WTC11 (cell line): ENCODE data around the gene TMEM151B. TPM values are rescaled to one million over a fixed set of nuclear protein-coding genes. Genes with fewer than 3 reads are reported as not detected.

Experiments
- CREM ChIP-seq: sonication (generic); formaldehyde crosslinking; IDR thresholded peaks from 2 replicates; pipeline ENCODE4 v1.8.1; 2022; ENCODE audit warnings: mild to moderate bottlenecking, missing genetic modification reagents, moderate library complexity
- ETV6 ChIP-seq: sonication (generic); formaldehyde crosslinking; IDR thresholded peaks from 2 replicates; pipeline ENCODE4 v1.8.1; 2022; ENCODE audit warnings: mild to moderate bottlenecking, missing genetic modification reagents
- MXD4 ChIP-seq: fragments of 250-450 bp; sonication (Bioruptor Pico); IDR thresholded peaks from 2 replicates; pipeline ENCODE4 v1.8.0; 2021; ENCODE audit warnings: mild to moderate bottlenecking, moderate library complexity, borderline replicate concordance
- PRRX2 ChIP-seq: fragments of 250-450 bp; sonication (Bioruptor Pico); IDR thresholded peaks from 2 replicates; pipeline ENCODE4 v1.8.0; 2021; ENCODE audit warnings: mild to moderate bottlenecking
- RELA ChIP-seq: sonication (generic); formaldehyde crosslinking; IDR thresholded peaks from 2 replicates; pipeline ENCODE4 v1.8.1; 2022; ENCODE audit warnings: missing genetic modification reagents, mild to moderate bottlenecking, borderline replicate concordance
- SP1 ChIP-seq: sonication (generic); formaldehyde crosslinking; conservative IDR thresholded peaks from 2 replicates; pipeline ENCODE4 v1.8.1; 2022; ENCODE audit warnings: missing genetic modification reagents
- total RNA-seq: library from RNA; stranded (reverse); gene quantifications from 3 replicates; pipeline ENCODE4 v1.2.3, GENCODE V29; 2021
- TF ChIP-seq, protein P1 (sequence below): sonication (generic); formaldehyde crosslinking; IDR thresholded peaks from 2 replicates; pipeline ENCODE4 v1.8.1; 2023; ENCODE audit warnings: mild to moderate bottlenecking, missing genetic modification reagents, borderline replicate concordance
- TF ChIP-seq, protein P2 (sequence below): fragments of 200-600 bp; IDR thresholded peaks from 2 replicates; pipeline ENCODE4 v1.8.0; 2022; ENCODE audit warnings: antibody characterized with exemption
- TF ChIP-seq, protein P3 (sequence below): sonication (generic); formaldehyde crosslinking; IDR thresholded peaks from 2 replicates; pipeline ENCODE4 v1.8.0; 2022; ENCODE audit warnings: mild to moderate bottlenecking, missing genetic modification reagents
- TF ChIP-seq, protein P4 (sequence below): sonication (generic); formaldehyde crosslinking; IDR thresholded peaks from 2 replicates; pipeline ENCODE4 v1.8.0; 2022; ENCODE audit warnings: mild to moderate bottlenecking, missing genetic modification reagents
- TF ChIP-seq, protein P5 (sequence below): sonication (generic); formaldehyde crosslinking; IDR thresholded peaks from 2 replicates; pipeline ENCODE4 v1.8.0; 2023; ENCODE audit warnings: missing genetic modification reagents
- TF ChIP-seq, protein P6 (sequence below): fragments of 250-450 bp; sonication (Bioruptor Pico); conservative IDR thresholded peaks from 2 replicates; pipeline ENCODE4 v1.9.0; 2021; ENCODE audit warnings: mild to moderate bottlenecking
- TF ChIP-seq, protein P7 (sequence below): sonication (generic); formaldehyde crosslinking; IDR thresholded peaks from 2 replicates; pipeline ENCODE4 v1.8.0; 2022; ENCODE audit warnings: missing genetic modification reagents

Gene TMEM151B
- total RNA-seq, 1 experiment from 2014 or later, result 5.5 TPM

DNA sequence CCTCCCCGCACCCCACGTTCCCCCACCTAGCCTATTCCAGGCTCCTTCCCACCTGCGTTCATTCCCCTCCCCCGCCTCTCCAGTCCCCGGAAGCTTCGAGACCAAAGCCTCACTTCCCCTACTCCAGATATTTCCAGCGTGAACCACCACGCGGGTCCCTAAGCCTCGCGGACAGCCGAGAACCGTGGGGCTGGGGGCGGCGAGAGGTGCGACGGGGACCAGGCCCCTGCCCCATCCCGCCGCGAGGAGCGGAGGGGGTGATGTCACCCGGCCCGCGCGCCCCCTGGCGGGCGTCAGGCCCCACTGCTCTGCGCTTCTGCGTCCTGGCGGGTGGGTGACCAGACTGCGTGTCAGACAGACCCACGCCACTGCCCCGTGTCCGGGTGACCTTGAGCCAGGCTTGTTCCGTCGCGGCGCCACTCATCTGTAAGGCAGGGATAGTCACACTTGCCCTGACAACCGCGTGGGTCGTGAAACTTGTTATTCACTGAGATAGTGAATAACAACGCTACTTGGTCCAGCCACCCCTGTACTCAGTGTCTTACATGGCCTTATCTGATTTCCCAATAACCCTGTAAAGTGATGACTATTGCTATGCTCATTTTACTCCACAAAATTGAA is 32.3 kb upstream of the TMEM151B start (continued):
- TF ChIP-seq, protein P1, sequence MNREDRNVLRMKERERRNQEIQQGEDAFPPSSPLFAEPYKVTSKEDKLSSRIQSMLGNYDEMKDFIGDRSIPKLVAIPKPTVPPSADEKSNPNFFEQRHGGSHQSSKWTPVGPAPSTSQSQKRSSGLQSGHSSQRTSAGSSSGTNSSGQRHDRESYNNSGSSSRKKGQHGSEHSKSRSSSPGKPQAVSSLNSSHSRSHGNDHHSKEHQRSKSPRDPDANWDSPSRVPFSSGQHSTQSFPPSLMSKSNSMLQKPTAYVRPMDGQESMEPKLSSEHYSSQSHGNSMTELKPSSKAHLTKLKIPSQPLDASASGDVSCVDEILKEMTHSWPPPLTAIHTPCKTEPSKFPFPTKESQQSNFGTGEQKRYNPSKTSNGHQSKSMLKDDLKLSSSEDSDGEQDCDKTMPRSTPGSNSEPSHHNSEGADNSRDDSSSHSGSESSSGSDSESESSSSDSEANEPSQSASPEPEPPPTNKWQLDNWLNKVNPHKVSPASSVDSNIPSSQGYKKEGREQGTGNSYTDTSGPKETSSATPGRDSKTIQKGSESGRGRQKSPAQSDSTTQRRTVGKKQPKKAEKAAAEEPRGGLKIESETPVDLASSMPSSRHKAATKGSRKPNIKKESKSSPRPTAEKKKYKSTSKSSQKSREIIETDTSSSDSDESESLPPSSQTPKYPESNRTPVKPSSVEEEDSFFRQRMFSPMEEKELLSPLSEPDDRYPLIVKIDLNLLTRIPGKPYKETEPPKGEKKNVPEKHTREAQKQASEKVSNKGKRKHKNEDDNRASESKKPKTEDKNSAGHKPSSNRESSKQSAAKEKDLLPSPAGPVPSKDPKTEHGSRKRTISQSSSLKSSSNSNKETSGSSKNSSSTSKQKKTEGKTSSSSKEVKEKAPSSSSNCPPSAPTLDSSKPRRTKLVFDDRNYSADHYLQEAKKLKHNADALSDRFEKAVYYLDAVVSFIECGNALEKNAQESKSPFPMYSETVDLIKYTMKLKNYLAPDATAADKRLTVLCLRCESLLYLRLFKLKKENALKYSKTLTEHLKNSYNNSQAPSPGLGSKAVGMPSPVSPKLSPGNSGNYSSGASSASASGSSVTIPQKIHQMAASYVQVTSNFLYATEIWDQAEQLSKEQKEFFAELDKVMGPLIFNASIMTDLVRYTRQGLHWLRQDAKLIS, result no peak
- TF ChIP-seq SP1 (CRISPR knock-in tag) (peak; percentile 40; the same call in 1 of the 2 replicates), PRRX2 (peak; percentile 89), CREM (peak; percentile 84), MXD4 (no peak), ETV6 (peak; percentile 89; the same call in 1 of the 2 replicates), RELA (no peak)
- TF ChIP-seq, protein P2, sequence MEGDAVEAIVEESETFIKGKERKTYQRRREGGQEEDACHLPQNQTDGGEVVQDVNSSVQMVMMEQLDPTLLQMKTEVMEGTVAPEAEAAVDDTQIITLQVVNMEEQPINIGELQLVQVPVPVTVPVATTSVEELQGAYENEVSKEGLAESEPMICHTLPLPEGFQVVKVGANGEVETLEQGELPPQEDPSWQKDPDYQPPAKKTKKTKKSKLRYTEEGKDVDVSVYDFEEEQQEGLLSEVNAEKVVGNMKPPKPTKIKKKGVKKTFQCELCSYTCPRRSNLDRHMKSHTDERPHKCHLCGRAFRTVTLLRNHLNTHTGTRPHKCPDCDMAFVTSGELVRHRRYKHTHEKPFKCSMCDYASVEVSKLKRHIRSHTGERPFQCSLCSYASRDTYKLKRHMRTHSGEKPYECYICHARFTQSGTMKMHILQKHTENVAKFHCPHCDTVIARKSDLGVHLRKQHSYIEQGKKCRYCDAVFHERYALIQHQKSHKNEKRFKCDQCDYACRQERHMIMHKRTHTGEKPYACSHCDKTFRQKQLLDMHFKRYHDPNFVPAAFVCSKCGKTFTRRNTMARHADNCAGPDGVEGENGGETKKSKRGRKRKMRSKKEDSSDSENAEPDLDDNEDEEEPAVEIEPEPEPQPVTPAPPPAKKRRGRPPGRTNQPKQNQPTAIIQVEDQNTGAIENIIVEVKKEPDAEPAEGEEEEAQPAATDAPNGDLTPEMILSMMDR, result peak; percentile 90
- TF ChIP-seq, protein P3, sequence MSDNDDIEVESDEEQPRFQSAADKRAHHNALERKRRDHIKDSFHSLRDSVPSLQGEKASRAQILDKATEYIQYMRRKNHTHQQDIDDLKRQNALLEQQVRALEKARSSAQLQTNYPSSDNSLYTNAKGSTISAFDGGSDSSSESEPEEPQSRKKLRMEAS (CRISPR knock-in tag), result peak; percentile 30; the same call in 1 of the 2 replicates
- TF ChIP-seq, protein P4, sequence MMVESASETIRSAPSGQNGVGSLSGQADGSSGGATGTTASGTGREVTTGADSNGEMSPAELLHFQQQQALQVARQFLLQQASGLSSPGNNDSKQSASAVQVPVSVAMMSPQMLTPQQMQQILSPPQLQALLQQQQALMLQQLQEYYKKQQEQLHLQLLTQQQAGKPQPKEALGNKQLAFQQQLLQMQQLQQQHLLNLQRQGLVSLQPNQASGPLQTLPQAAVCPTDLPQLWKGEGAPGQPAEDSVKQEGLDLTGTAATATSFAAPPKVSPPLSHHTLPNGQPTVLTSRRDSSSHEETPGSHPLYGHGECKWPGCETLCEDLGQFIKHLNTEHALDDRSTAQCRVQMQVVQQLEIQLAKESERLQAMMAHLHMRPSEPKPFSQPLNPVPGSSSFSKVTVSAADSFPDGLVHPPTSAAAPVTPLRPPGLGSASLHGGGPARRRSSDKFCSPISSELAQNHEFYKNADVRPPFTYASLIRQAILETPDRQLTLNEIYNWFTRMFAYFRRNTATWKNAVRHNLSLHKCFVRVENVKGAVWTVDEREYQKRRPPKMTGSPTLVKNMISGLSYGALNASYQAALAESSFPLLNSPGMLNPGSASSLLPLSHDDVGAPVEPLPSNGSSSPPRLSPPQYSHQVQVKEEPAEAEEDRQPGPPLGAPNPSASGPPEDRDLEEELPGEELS (CRISPR knock-in tag), result peak; percentile 74; the same call in 1 of the 2 replicates
- TF ChIP-seq, protein P5, sequence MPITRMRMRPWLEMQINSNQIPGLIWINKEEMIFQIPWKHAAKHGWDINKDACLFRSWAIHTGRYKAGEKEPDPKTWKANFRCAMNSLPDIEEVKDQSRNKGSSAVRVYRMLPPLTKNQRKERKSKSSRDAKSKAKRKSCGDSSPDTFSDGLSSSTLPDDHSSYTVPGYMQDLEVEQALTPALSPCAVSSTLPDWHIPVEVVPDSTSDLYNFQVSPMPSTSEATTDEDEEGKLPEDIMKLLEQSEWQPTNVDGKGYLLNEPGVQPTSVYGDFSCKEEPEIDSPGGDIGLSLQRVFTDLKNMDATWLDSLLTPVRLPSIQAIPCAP (CRISPR knock-in tag), result peak; percentile 67; the same call in 1 of the 2 replicates
- TF ChIP-seq, protein P6, sequence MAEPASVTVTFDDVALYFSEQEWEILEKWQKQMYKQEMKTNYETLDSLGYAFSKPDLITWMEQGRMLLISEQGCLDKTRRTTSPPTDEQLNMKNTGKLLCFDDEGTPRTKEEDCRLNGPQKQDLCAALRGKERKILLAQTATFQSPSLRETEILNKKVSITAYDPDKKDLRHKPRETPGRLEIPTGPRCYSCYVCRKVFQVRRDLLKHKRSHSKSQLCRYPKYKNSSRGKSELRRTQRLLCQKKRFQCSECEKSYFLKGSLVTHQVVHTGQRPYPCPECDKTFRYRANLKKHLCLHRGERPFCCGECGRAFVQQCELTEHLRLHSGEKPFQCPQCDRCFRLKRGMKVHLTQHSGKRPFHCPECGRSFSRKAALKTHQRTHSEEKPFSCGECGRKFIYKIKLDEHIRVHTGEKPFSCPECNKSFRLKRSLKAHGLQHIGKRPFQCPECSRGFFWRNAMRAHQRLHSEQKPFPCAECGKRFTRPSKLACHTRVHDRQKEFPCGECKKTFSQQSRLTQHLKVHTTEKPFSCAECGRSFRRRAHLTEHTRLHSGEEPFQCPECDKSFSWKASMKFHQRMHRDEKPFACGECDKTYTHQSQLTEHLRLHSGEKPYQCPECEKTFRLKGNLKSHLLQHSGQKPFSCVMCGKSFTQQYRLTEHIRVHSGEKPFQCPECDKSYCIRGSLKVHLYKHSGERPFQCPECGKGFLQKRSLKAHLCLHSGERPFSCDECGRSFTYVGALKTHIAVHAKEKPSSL (CRISPR knock-in tag), result peak; percentile 63; the same call in 1 of the 2 replicates
- TF ChIP-seq, protein P7, sequence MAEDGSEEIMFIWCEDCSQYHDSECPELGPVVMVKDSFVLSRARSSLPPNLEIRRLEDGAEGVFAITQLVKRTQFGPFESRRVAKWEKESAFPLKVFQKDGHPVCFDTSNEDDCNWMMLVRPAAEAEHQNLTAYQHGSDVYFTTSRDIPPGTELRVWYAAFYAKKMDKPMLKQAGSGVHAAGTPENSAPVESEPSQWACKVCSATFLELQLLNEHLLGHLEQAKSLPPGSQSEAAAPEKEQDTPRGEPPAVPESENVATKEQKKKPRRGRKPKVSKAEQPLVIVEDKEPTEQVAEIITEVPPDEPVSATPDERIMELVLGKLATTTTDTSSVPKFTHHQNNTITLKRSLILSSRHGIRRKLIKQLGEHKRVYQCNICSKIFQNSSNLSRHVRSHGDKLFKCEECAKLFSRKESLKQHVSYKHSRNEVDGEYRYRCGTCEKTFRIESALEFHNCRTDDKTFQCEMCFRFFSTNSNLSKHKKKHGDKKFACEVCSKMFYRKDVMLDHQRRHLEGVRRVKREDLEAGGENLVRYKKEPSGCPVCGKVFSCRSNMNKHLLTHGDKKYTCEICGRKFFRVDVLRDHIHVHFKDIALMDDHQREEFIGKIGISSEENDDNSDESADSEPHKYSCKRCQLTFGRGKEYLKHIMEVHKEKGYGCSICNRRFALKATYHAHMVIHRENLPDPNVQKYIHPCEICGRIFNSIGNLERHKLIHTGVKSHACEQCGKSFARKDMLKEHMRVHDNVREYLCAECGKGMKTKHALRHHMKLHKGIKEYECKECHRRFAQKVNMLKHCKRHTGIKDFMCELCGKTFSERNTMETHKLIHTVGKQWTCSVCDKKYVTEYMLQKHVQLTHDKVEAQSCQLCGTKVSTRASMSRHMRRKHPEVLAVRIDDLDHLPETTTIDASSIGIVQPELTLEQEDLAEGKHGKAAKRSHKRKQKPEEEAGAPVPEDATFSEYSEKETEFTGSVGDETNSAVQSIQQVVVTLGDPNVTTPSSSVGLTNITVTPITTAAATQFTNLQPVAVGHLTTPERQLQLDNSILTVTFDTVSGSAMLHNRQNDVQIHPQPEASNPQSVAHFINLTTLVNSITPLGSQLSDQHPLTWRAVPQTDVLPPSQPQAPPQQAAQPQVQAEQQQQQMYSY, result 0 out of 2 replicates have a peak, but pooled peaks have one; percentile 29
